ENCODE results near the gene CARHSP1. TPM values are rescaled to one million over a fixed set of nuclear protein-coding genes. Genes with fewer than 3 reads are reported as not detected.

CARHSP1 gene
- total and polyA plus RNA-seq, 9 of the 15 experiments (the other 6 are each of a cell fraction or from before 2014, with no cell fraction given) = 5.8 to 114 (median 41.1) TPM

- TF ChIP-seq C11orf30 (IDR thresholded peaks at IDR 0.05; ENCODE audit: low read depth) = no peak
- TF ChIP-seq ZNF311 (CRISPR knock-in tag; IDR thresholded peaks at IDR 0.05) = no peak
- TF ChIP-seq BRD9 (IDR thresholded peaks at IDR 0.05; ENCODE audit: low read depth, partially characterized antibody) = no peak
- TF ChIP-seq IFI16 (CRISPR knock-in tag; IDR thresholded peaks at IDR 0.05) = no peak
- no peak for TF ChIP-seq SP1 (CRISPR knock-in tag; IDR thresholded peaks at IDR 0.05)
- TF ChIP-seq, protein P1, sequence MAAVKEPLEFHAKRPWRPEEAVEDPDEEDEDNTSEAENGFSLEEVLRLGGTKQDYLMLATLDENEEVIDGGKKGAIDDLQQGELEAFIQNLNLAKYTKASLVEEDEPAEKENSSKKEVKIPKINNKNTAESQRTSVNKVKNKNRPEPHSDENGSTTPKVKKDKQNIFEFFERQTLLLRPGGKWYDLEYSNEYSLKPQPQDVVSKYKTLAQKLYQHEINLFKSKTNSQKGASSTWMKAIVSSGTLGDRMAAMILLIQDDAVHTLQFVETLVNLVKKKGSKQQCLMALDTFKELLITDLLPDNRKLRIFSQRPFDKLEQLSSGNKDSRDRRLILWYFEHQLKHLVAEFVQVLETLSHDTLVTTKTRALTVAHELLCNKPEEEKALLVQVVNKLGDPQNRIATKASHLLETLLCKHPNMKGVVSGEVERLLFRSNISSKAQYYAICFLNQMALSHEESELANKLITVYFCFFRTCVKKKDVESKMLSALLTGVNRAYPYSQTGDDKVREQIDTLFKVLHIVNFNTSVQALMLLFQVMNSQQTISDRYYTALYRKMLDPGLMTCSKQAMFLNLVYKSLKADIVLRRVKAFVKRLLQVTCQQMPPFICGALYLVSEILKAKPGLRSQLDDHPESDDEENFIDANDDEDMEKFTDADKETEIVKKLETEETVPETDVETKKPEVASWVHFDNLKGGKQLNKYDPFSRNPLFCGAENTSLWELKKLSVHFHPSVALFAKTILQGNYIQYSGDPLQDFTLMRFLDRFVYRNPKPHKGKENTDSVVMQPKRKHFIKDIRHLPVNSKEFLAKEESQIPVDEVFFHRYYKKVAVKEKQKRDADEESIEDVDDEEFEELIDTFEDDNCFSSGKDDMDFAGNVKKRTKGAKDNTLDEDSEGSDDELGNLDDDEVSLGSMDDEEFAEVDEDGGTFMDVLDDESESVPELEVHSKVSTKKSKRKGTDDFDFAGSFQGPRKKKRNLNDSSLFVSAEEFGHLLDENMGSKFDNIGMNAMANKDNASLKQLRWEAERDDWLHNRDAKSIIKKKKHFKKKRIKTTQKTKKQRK (IDR thresholded peaks at IDR 0.05; ENCODE audit: borderline replicate concordance, low read depth, low read length) = no peak
- no peak for TF ChIP-seq DNMT1 (IDR thresholded peaks at IDR 0.05)
- no peak for TF ChIP-seq ZKSCAN1 (IDR thresholded peaks at IDR 0.05; ENCODE audit: low read depth, low read length)
- TF ChIP-seq CREB5 (CRISPR knock-in tag; IDR thresholded peaks at IDR 0.05) = no peak
- TF ChIP-seq, protein P2, sequence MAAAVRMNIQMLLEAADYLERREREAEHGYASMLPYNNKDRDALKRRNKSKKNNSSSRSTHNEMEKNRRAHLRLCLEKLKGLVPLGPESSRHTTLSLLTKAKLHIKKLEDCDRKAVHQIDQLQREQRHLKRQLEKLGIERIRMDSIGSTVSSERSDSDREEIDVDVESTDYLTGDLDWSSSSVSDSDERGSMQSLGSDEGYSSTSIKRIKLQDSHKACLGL (CRISPR knock-in tag; IDR thresholded peaks at IDR 0.05; ENCODE audit: borderline replicate concordance, poor library complexity, severe bottlenecking) = no peak
Measured at GRCh38 chr16:8912793-8913192, 44.0 kb upstream of the CARHSP1 start (continued).

Data from K562 (cell line).